Psoas muscle (tissue), 8 donors: ENCODE measurements around the gene C1orf210. TPM values are rescaled to one million over a fixed set of nuclear protein-coding genes. Genes with fewer than 3 reads are reported as not detected.

Experiments used
- ATAC-seq, 4 donors: fragments of 200-7000 bp; cut with Tn5 transposase; one replicate each; pipeline ENCODE4 v1.9.1; 2020; ENCODE audit warnings: moderate library complexity in 3 of 4, mild to moderate bottlenecking in 2 of 4
- DNase-seq, 2 donors: peaks; one replicate each; pipeline ENCODE4 v3.0.0-alpha.2; 2020
- H3K27ac ChIP-seq: fragments of 200-600 bp; one replicate; pipeline ENCODE4 v1.8.0; 2022
- H3K27me3 ChIP-seq, 3 donors: fragments of 200-600 bp in 1 of 3; one replicate each; pipeline versions ENCODE4 v1.6.1 to v1.8.0; 2013 to 2022; ENCODE audit warnings: low read length in 2 of 3, mild to moderate bottlenecking in 2 of 3, moderate library complexity in 1 of 3; ENCODE audit not compliant: insufficient read depth in 3 of 3
- H3K36me3 ChIP-seq, 2 donors: fragments of 200-600 bp in 1 of 2; one replicate each; pipeline versions ENCODE4 v1.6.1 to v1.8.0; 2013 to 2022; ENCODE audit warnings: low read depth in 1 of 2, mild to moderate bottlenecking in 1 of 2, moderate library complexity in 1 of 2; ENCODE audit not compliant: insufficient read depth in 1 of 2
- H3K4me1 ChIP-seq: fragments of 200-600 bp; one replicate; pipeline ENCODE4 v1.8.0; 2022
- H3K4me3 ChIP-seq: fragments of 200-600 bp; one replicate; pipeline ENCODE4 v1.8.0; 2022; ENCODE audit warnings: mild to moderate bottlenecking
- H3K9me3 ChIP-seq: fragments of 200-600 bp; one replicate; pipeline ENCODE4 v1.8.0; 2022
- CTCF ChIP-seq: fragments of 200-600 bp; IDR thresholded peaks from one replicate; pipeline ENCODE4 v1.8.0; 2022; ENCODE audit warnings: antibody characterized with exemption
- WGBS, 3 donors: extraction: QIAGEN DNeasy Blood & Tissue Kit; methylation state at CpG; one replicate each; pipeline versions ENCODE4 v1.1.6 to v1.1.7; 2013; 5-methylcytosine and 5-hydroxymethylcytosine counted together
- intact Hi-C, 2 donors: fragments of 100-400 bp; cut with DNase I; formaldehyde crosslinking; loops; one replicate each; pipeline versions ENCODE4 v1.11.0 to v1.14.2; 2022
- polyA plus RNA-seq, 3 donors: library from polyadenylated mRNA; stranded (reverse); fragments of 200-250 nt; gene quantifications; one replicate each; pipeline ENCODE4 v1.2.3, GENCODE V29; 2013
- total RNA-seq, 4 donors: library from RNA; stranded (reverse); fragmentation: NEBNext Ultra II Directional in 2 of 4; extraction: Animal tissue kit (Norgen Biotek cat#: 25700) in 2 of 4; gene quantifications; one replicate each; pipeline versions ENCODE4 v1.2.1 to v1.2.4, GENCODE V29; 2021 to 2023
- donor health status: healthy with polysubstance abuse.
- donor health status: DM: no; HTN: no; CAD: no; lungs with moderate emphysema.
- donor health status: Bipolar disorder and iron deficiency.
- donor health status: healthy.
- donor health status: DM: yes; HTN: yes; CAD: no.
- donor health status: DM: no; HTN: no; CAD: no.
- donor health status: DM: no; HTN: no; CAD: no.
- donor health status: DM: yes; HTN: yes; CAD: no.

Gene C1orf210
- total and polyA plus RNA-seq, 7 donors: 0.12 TPM; not detected in 6

- DNase-seq (no peak), ATAC-seq (no peak)
- no peak overlapping the region for H3K4me3 ChIP-seq
- no peaks in the 10 kb centered on the region for H3K27me3 ChIP-seq
- H3K36me3 ChIP-seq: no peaks in the 10 kb centered on the region
- H3K27ac ChIP-seq: no peak overlapping the region
- no peak for TF ChIP-seq CTCF
- WGBS, 3 donors: 83 to 86% (median 83%) methylated on average over 17 of the region's 17 CpGs
- H3K9me3 ChIP-seq: no peaks in the 10 kb centered on the region
- no peaks in the 10 kb centered on the region for H3K4me1 ChIP-seq
- intact Hi-C loops: no loop called here
Measured at GRCh38 chr1:43306688-43307457, 21.5 kb upstream of the C1orf210 start.

DNA sequence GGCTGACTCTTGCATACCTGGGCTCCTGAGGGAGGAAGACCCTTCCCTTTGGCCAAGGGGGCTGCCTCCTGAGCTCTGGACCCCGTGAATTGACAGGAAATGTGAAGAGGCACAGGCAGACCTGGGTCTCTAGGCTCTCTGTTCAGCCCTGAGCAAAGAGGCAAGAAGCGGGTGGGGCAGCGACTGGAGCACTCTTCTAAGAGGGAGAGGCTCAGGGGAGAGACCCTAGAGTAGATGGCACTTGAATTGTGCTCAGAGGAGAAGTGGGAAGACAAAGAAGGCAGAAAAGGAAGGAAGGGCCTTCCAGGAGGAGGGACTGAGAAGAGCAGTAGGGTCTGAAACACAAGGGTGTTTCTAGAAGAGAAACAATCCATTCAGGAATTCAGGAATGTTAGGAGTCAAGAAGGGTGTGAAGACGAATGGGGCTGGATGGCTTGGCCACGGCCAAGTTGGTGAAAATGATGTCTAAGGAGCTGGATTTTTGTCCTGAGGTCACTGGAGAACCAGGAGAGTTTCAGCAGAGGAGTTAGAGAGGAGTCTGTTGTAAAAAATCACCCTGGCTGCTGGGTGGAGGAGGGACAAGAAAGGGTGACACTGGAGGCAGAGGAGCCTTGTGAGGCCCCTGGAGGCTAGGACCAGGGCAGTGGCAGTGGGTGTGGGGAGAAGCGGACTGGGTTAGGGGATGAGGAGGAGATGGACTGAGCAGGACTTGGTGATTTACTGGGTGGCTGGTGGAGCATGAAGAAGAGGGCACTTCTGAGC, 20.7 kb upstream of the C1orf210 start:
- Histone ChIP-seq H3K4me3 (no peak overlapping the region), H3K27me3 (no peaks in the 10 kb centered on the region), H3K9me3 (no peaks in the 10 kb centered on the region), H3K27ac (no peak overlapping the region), H3K36me3 (no peaks in the 10 kb centered on the region), H3K4me1 (no peaks in the 10 kb centered on the region)
- intact Hi-C loops: no loop called here
- WGBS, 3 donors: 73 to 77% (median 75%) methylated on average over 6 of the region's 6 CpGs
- ATAC-seq: no peak
- DNase-seq: no peak
- no peak for TF ChIP-seq CTCF

DNA sequence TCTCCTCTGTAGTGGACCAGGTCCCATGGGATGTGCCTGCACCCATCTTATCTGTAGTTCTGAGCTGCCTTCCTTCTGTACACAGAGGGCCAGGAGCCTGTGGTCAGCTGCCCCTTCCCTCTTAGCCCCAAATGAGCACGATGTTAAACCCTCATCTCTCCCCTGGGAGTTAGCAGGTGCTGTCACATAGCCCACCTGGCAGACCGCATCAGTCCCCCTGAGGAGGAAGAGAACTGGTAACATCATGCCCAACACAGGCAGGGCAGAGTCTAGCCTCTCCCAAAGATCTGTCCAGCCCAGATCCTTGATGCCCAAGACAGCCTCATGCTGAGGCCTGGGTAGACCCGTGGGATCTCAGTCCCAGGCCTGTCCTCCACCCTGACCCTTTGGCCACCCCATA, 20.1 kb upstream of the C1orf210 start:
- H3K9me3 ChIP-seq: no peaks in the 10 kb centered on the region
- ATAC-seq: no peak
- WGBS, 3 donors: 69 to 73% (median 70%) methylated on average over 3 of the region's 3 CpGs
- H3K27ac ChIP-seq: no peak overlapping the region
- H3K27me3 ChIP-seq: no peaks in the 10 kb centered on the region
- no peaks in the 10 kb centered on the region for H3K36me3 ChIP-seq
- intact Hi-C loops: no loop called here
- no peaks in the 10 kb centered on the region for H3K4me1 ChIP-seq
- no peak overlapping the region for H3K4me3 ChIP-seq
- no peak for TF ChIP-seq CTCF
- no peak for DNase-seq

DNA sequence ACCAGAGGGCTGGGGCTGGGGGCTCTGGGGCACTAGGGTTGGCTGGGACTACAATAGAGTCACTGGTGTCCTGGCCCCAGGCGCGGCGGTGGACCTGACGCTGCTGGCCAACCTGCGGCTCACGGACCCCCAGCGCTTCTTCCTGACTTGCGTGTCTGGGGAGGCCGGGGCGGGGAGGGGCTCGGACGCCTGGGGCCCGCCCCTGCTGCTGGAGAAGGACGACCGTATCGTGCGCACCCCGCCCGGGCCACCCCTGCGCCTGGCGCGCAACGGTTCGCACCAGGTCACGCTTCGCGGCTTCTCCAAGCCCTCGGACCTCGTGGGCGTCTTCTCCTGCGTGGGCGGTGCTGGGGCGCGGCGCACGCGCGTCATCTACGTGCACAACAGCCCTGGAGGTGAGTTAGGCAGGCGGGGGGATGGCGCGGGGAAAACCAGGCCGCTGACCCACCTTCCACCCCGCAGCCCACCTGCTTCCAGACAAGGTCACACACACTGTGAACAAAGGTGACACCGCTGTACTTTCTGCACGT, 19.5 kb upstream of the C1orf210 start:
- Histone ChIP-seq H3K36me3 (no peaks in the 10 kb centered on the region), H3K4me1 (peaks cover 4% of the 10 kb centered on the region), H3K9me3 (no peaks in the 10 kb centered on the region), H3K27me3 (no peaks in the 10 kb centered on the region), H3K4me3 (no peak overlapping the region), H3K27ac (no peak overlapping the region)
- no peak for ATAC-seq
- 79 to 84% (median 83%) methylated on average over 40 to 46 of the region's 46 CpGs for WGBS, 3 donors
- no peak for DNase-seq
- intact Hi-C loops: loop anchor here in 1 of 2 donors (5.0 kb wide), 1 partner anchor 68 kb away; no protein-coding TSS in a partner anchor
- no peak for TF ChIP-seq CTCF
